HepG2 (cell line): ENCODE results near the gene DMXL2. TPM values are rescaled to one million over a fixed set of nuclear protein-coding genes. Genes with fewer than 3 reads are reported as not detected.
A peak's percentile ranks its signal among the peaks of the same experiment; 100 is the strongest.

Experiments used
- BRD4 ChIP-seq: sonication (generic); formaldehyde crosslinking; IDR thresholded peaks from 2 replicates; pipeline ENCODE4 v1.4.0; 2020; ENCODE audit warnings: missing genetic modification reagents
- CEBPB ChIP-seq: IDR thresholded peaks from 2 replicates; pipeline ENCODE4 v1.6.1; 2011; ENCODE audit warnings: low read depth, low read length, improper control_type of control experiment, borderline replicate concordance
- FOXM1 ChIP-seq: sonication (generic); formaldehyde crosslinking; IDR thresholded peaks from 2 replicates; pipeline ENCODE4 v1.5.0; 2020; ENCODE audit warnings: missing genetic modification reagents
- GATAD1 ChIP-seq: IDR thresholded peaks from 2 replicates; pipeline ENCODE4 v1.6.1; 2016; ENCODE audit warnings: missing genetic modification reagents, missing compliant biosample characterization
- GFI1 ChIP-seq: sonication (generic); formaldehyde crosslinking; IDR thresholded peaks from 2 replicates; pipeline ENCODE4 v1.5.0; 2020; ENCODE audit warnings: missing genetic modification reagents, mild to moderate bottlenecking, borderline replicate concordance
- KDM3A ChIP-seq: IDR thresholded peaks from 2 replicates; pipeline ENCODE4 v1.6.1; 2018; ENCODE audit warnings: low read depth, missing compliant biosample characterization
- MYNN ChIP-seq: sonication (generic); formaldehyde crosslinking; IDR thresholded peaks from 2 replicates; pipeline ENCODE4 v1.4.0; 2020; ENCODE audit warnings: mild to moderate bottlenecking, low read depth, missing genetic modification reagents
- SETDB1 ChIP-seq: sonication (generic); formaldehyde crosslinking; IDR thresholded peaks from 2 replicates; pipeline ENCODE4 v1.5.1; 2020; ENCODE audit warnings: missing genetic modification reagents, mild to moderate bottlenecking, borderline replicate concordance
- SNAI1 ChIP-seq: sonication (generic); formaldehyde crosslinking; IDR thresholded peaks from 2 replicates; pipeline ENCODE4 v1.5.0; 2020; ENCODE audit warnings: mild to moderate bottlenecking, missing genetic modification reagents, borderline replicate concordance
- YEATS2 ChIP-seq: sonication (generic); formaldehyde crosslinking; IDR thresholded peaks from 2 replicates; pipeline ENCODE4 v1.4.0; 2020; ENCODE audit warnings: missing genetic modification reagents, borderline replicate concordance
- ZNF510 ChIP-seq: sonication (generic); formaldehyde crosslinking; IDR thresholded peaks from 2 replicates; pipeline ENCODE4 v1.4.0; 2020; ENCODE audit warnings: low read depth, mild to moderate bottlenecking, missing genetic modification reagents
- ZNF577 ChIP-seq: sonication (generic); formaldehyde crosslinking; IDR thresholded peaks from 2 replicates; pipeline ENCODE4 v1.4.0; 2020; ENCODE audit warnings: mild to moderate bottlenecking, low read depth, missing genetic modification reagents, borderline replicate concordance
- ZNF605 ChIP-seq: sonication (generic); formaldehyde crosslinking; IDR thresholded peaks from 2 replicates; pipeline ENCODE4 v1.8.0; 2022; ENCODE audit warnings: mild to moderate bottlenecking, missing genetic modification reagents
- ZNF772 ChIP-seq: sonication (generic); formaldehyde crosslinking; IDR thresholded peaks from 2 replicates; pipeline ENCODE4 v1.5.0; 2020; ENCODE audit warnings: mild to moderate bottlenecking, missing genetic modification reagents
- ZSCAN22 ChIP-seq: sonication (generic); formaldehyde crosslinking; IDR thresholded peaks from 2 replicates; pipeline ENCODE4 v1.4.0; 2020; ENCODE audit warnings: mild to moderate bottlenecking, missing genetic modification reagents
- polyA plus RNA-seq, 8 experiments: library from polyadenylated mRNA; depleted of rRNA in 3 of 8; stranded (reverse) in 7 of 8; unstranded in 1 of 8; fragments of >200 nt; fragmentation: Illumina TruSeq in 4 of 8; extraction: Trizol in 4 of 8; gene quantifications; 2 replicates each; pipeline versions ENCODE4 v1.2.1 to v1.2.3, GENCODE V29; 2011 to 2016; ENCODE audit warnings: low read depth in 4 of 8, missing spikeins in 1 of 8, mixed read lengths in 1 of 8; ENCODE audit not compliant: insufficient read depth in 1 of 8
- total RNA-seq, 5 experiments: library from RNA; depleted of rRNA; stranded (reverse); fragments of >200 nt; fragmentation: Illumina TruSeq; extraction: Trizol; gene quantifications; 2 replicates each; pipeline ENCODE4 v1.2.3, GENCODE V29; 2016; ENCODE audit warnings: low read depth in 1 of 5
- TF ChIP-seq, protein P1 (sequence below): sonication (generic); formaldehyde crosslinking; IDR thresholded peaks from 2 replicates; pipeline ENCODE4 v1.5.1; 2020; ENCODE audit warnings: missing genetic modification reagents, mild to moderate bottlenecking, borderline replicate concordance
- TF ChIP-seq, protein P2 (sequence below): IDR thresholded peaks from 2 replicates; pipeline ENCODE4 v1.6.1; 2016; ENCODE audit warnings: missing compliant biosample characterization, missing genetic modification reagents, borderline replicate concordance
- TF ChIP-seq, protein P3 (sequence below): sonication (generic); formaldehyde crosslinking; IDR thresholded peaks from 2 replicates; pipeline ENCODE4 v1.4.0; 2020; ENCODE audit warnings: missing genetic modification reagents
- TF ChIP-seq, protein P4 (sequence below), 2 experiments: fragments of 450-650 bp in 1 of 2; sonication (generic) in 1 of 2; formaldehyde crosslinking; IDR thresholded peaks; 2 replicates each; pipeline versions ENCODE4 v1.5.0 to v1.8.0; 2020 to 2022; ENCODE audit warnings: mild to moderate bottlenecking in 1 of 2, missing genetic modification reagents in 1 of 2

DMXL2 gene
- total and polyA plus RNA-seq, 2 of the 13 experiments (the other 11 are each of a cell fraction or from before 2014, with no cell fraction given): 11.6 to 15.3 TPM

DNA sequence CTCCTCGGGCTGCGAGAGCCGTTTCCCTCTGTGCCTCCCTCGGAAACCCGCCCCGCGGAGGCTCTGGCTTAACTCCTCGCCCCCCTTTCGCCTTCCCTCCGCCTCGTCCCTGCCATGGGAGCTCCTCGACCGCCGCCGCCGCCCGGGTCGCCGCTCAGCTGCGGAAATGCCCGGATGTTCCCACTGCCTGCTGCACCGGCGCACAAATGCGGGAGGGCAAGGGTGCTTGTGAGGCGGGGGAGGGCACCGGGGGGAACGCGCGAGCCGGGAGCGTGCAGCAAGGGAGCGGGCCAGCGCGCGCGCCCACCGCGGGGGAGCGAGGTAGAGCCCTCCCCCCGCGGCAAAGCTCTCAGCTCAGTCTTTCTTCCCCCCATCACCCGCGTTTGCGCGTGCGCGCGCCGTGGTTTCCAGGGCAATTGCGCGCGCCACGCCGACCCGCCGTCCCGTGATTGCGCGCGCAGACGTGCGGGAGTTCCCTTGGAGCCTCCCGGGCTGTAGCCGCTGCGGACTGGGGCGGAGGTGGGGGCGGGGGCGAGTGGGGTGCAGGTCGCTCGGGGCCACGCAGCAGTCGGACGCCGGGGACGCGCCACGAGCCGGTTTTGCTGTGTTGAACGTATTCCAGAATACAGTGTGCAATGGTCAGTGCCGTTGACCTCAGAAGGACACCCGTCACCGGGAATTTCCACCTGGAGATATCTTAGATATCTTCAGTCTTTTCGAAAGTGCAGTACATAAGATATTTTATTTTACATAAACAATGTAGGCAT lies at the start of gene DMXL2 (continued):
- TF ChIP-seq, protein P1, sequence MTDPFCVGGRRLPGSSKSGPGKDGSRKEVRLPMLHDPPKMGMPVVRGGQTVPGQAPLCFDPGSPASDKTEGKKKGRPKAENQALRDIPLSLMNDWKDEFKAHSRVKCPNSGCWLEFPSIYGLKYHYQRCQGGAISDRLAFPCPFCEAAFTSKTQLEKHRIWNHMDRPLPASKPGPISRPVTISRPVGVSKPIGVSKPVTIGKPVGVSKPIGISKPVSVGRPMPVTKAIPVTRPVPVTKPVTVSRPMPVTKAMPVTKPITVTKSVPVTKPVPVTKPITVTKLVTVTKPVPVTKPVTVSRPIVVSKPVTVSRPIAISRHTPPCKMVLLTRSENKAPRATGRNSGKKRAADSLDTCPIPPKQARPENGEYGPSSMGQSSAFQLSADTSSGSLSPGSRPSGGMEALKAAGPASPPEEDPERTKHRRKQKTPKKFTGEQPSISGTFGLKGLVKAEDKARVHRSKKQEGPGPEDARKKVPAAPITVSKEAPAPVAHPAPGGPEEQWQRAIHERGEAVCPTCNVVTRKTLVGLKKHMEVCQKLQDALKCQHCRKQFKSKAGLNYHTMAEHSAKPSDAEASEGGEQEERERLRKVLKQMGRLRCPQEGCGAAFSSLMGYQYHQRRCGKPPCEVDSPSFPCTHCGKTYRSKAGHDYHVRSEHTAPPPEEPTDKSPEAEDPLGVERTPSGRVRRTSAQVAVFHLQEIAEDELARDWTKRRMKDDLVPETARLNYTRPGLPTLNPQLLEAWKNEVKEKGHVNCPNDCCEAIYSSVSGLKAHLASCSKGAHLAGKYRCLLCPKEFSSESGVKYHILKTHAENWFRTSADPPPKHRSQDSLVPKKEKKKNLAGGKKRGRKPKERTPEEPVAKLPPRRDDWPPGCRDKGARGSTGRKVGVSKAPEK (CRISPR knock-in tag): no peak
- no peak for TF ChIP-seq ZNF577 (CRISPR knock-in tag)
- TF ChIP-seq ZNF510: no peak
- no peak for TF ChIP-seq SETDB1 (CRISPR knock-in tag)
- TF ChIP-seq GATAD1 (CRISPR knock-in tag): peak; percentile 50
- TF ChIP-seq GFI1: no peak; the same call in 1 of the 2 replicates
- TF ChIP-seq, protein P2, sequence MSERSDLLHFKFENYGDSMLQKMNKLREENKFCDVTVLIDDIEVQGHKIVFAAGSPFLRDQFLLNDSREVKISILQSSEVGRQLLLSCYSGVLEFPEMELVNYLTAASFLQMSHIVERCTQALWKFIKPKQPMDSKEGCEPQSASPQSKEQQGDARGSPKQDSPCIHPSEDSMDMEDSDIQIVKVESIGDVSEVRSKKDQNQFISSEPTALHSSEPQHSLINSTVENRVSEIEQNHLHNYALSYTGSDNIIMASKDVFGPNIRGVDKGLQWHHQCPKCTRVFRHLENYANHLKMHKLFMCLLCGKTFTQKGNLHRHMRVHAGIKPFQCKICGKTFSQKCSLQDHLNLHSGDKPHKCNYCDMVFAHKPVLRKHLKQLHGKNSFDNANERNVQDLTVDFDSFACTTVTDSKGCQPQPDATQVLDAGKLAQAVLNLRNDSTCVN (CRISPR knock-in tag): no peak
- TF ChIP-seq ZSCAN22 (CRISPR knock-in tag): no peak
- TF ChIP-seq KDM3A (CRISPR knock-in tag): no peak; the same call in 1 of the 2 replicates
- TF ChIP-seq, protein P3, sequence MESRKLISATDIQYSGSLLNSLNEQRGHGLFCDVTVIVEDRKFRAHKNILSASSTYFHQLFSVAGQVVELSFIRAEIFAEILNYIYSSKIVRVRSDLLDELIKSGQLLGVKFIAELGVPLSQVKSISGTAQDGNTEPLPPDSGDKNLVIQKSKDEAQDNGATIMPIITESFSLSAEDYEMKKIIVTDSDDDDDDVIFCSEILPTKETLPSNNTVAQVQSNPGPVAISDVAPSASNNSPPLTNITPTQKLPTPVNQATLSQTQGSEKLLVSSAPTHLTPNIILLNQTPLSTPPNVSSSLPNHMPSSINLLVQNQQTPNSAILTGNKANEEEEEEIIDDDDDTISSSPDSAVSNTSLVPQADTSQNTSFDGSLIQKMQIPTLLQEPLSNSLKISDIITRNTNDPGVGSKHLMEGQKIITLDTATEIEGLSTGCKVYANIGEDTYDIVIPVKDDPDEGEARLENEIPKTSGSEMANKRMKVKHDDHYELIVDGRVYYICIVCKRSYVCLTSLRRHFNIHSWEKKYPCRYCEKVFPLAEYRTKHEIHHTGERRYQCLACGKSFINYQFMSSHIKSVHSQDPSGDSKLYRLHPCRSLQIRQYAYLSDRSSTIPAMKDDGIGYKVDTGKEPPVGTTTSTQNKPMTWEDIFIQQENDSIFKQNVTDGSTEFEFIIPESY (CRISPR knock-in tag): no peak
- TF ChIP-seq YEATS2 (CRISPR knock-in tag): peak; percentile 78; the same call in 1 of the 2 replicates
- no peak; the same call in 1 of the 2 replicates for TF ChIP-seq MYNN (CRISPR knock-in tag)
- peak; percentile 50; the same call in 1 of the 2 replicates for TF ChIP-seq ZNF772 (CRISPR knock-in tag)
- TF ChIP-seq SNAI1 (CRISPR knock-in tag): no peak
- TF ChIP-seq BRD4: no peak
- TF ChIP-seq CEBPB: no peak
- TF ChIP-seq ZNF605 (CRISPR knock-in tag): no peak
- TF ChIP-seq, protein P4, sequence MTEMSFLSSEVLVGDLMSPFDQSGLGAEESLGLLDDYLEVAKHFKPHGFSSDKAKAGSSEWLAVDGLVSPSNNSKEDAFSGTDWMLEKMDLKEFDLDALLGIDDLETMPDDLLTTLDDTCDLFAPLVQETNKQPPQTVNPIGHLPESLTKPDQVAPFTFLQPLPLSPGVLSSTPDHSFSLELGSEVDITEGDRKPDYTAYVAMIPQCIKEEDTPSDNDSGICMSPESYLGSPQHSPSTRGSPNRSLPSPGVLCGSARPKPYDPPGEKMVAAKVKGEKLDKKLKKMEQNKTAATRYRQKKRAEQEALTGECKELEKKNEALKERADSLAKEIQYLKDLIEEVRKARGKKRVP (CRISPR knock-in tag; IDR thresholded peaks at IDR 0.05): no peak; a peak in 1 of 4 replicates
- no peak for TF ChIP-seq FOXM1
